Endothelial cell of umbilical vein (primary cell): ENCODE data around the gene CD200. TPM values are rescaled to one million over a fixed set of nuclear protein-coding genes. Genes with fewer than 3 reads are reported as not detected.

ENCODE experiments used
- BruUV-seq: library from RNA; stranded (reverse); fragments of 400-500 nt; replicated peaks from 2 replicates; lab custom pipeline; 2021; lab: Mats Ljungman, UMichigan
- CTCF ChIA-PET: fragments of 300-600, 350-600 bp; sonication (Branson Sonifier 250); formaldehyde crosslinking; loops from one replicate; lab custom pipeline; 2021; ENCODE audit warnings: antibody characterized with exemption, inconsistent platforms; lab: Charles Lee
- POLR2A ChIA-PET: fragments of 300-600, 350-600 bp; sonication (Branson Sonifier 250); formaldehyde crosslinking; loops from one replicate; lab custom pipeline; 2021; ENCODE audit warnings: antibody characterized with exemption, inconsistent platforms; lab: Charles Lee
- DNase-seq: peaks from one replicate; pipeline ENCODE4 v3.0.0-alpha.2; 2011; ENCODE audit warnings: low read depth, low spot score
- FAIRE-seq: peaks from 2 replicates; lab custom pipeline; 2011; peaks lifted over from hg19 to GRCh38; lab: Jason Lieb, UNC
- H2AFZ ChIP-seq: 2 replicates; pipeline ENCODE4 v1.6.0; 2012; ENCODE audit warnings: low read depth, low read length, control low read depth, inconsistent platforms
- H3K27ac ChIP-seq: 2 replicates; pipeline ENCODE4 v1.5.1; 2011; ENCODE audit warnings: low read depth, mild to moderate bottlenecking, control low read depth, low read length, moderate library complexity; ENCODE audit not compliant: insufficient read depth
- H3K27me3 ChIP-seq, 2 experiments: 2 replicates each; pipeline versions ENCODE4 v1.6.0 to v1.6.1; 2011; ENCODE audit warnings: low read length in 2 of 2, mixed read lengths in 1 of 2; ENCODE audit not compliant: control insufficient read depth in 2 of 2, insufficient read depth in 2 of 2
- H3K36me3 ChIP-seq, 2 experiments: 2 replicates in 1 of 2; 3 replicates in 1 of 2; pipeline ENCODE4 v1.5.1; 2011; ENCODE audit warnings: low read length in 2 of 2, mild to moderate bottlenecking in 1 of 2, moderate library complexity in 1 of 2; ENCODE audit not compliant: control insufficient read depth in 2 of 2, insufficient read depth in 2 of 2; ENCODE audit errors: extremely low read depth in 1 of 2
- H3K4me1 ChIP-seq: 3 replicates; pipeline ENCODE4 v1.5.1; 2011; ENCODE audit warnings: mild to moderate bottlenecking, low read length; ENCODE audit not compliant: control insufficient read depth, insufficient read depth; ENCODE audit errors: extremely low read depth
- H3K4me2 ChIP-seq: 2 replicates; pipeline ENCODE4 v1.6.1; 2011; ENCODE audit warnings: low read length, control low read depth, mixed read lengths; ENCODE audit not compliant: insufficient read depth
- H3K4me3 ChIP-seq, 3 experiments: fragments of 200-600 bp in 1 of 3; sonication (generic), shearing (Covaris generic) in 1 of 3; replicated peaks in 1 of 3; 2 replicates each; pipeline ENCODE4 v1.5.1; 2011 to 2016; ENCODE audit warnings: control low read depth in 3 of 3, low read length in 3 of 3, mild to moderate bottlenecking in 2 of 3, inconsistent platforms in 1 of 3, low read depth in 1 of 3, moderate library complexity in 1 of 3; ENCODE audit not compliant: insufficient read depth in 1 of 3
- H3K79me2 ChIP-seq: 2 replicates; pipeline ENCODE4 v1.6.0; 2012; ENCODE audit warnings: low read length, inconsistent platforms; ENCODE audit not compliant: control insufficient read depth, insufficient read depth
- H3K9ac ChIP-seq: replicated peaks from 2 replicates; pipeline ENCODE3; 2011; ENCODE audit warnings: low read length, control low read depth; ENCODE audit not compliant: insufficient read depth; ENCODE audit errors: extremely low read depth
- H3K9me1 ChIP-seq: replicated peaks from 3 replicates; pipeline ENCODE4 v1.6.0; 2011; ENCODE audit warnings: mild to moderate bottlenecking, low read length; ENCODE audit not compliant: control insufficient read depth, insufficient read depth; ENCODE audit errors: extremely low read depth
- H3K9me3 ChIP-seq: replicated peaks from 2 replicates; pipeline ENCODE4 v1.5.1; 2012; ENCODE audit warnings: low read length, inconsistent platforms; ENCODE audit not compliant: control insufficient read depth, insufficient read depth
- H4K20me1 ChIP-seq: replicated peaks from 2 replicates; pipeline ENCODE3; 2011; ENCODE audit warnings: mild to moderate bottlenecking, low read length; ENCODE audit not compliant: control insufficient read depth, insufficient read depth; ENCODE audit errors: extremely low read depth
- EZH2 ChIP-seq: IDR thresholded peaks from 2 replicates; pipeline ENCODE4 v1.6.1; 2012; ENCODE audit warnings: borderline replicate concordance, low read depth, mild to moderate bottlenecking, moderate library complexity, low read length, inconsistent platforms; ENCODE audit not compliant: severe bottlenecking
- FOS ChIP-seq: IDR thresholded peaks from 2 replicates; pipeline ENCODE4 v1.6.1; 2011; ENCODE audit warnings: mild to moderate bottlenecking, low read length, moderate library complexity, borderline replicate concordance; ENCODE audit not compliant: insufficient read depth
- GATA2 ChIP-seq: IDR thresholded peaks from 2 replicates; pipeline ENCODE4 v1.7.0; 2011; ENCODE audit warnings: low read depth, mild to moderate bottlenecking, moderate library complexity, mixed read lengths, low read length; ENCODE audit not compliant: insufficient read length, insufficient read depth
- JUN ChIP-seq: IDR thresholded peaks from 2 replicates; pipeline ENCODE4 v1.6.1; 2011; ENCODE audit warnings: borderline replicate concordance, low read depth; ENCODE audit not compliant: insufficient read length, insufficient read depth
- MAX ChIP-seq: IDR thresholded peaks from 2 replicates; pipeline ENCODE4 v1.6.1; 2011; ENCODE audit not compliant: insufficient read depth, insufficient read length
- MYC ChIP-seq: IDR thresholded peaks from one replicate; pipeline ENCODE4 v1.6.1; 2011; ENCODE audit warnings: mild to moderate bottlenecking, low read depth, low read length
- POLR2A ChIP-seq: IDR thresholded peaks from 2 replicates; pipeline ENCODE4 v1.6.1; 2012; ENCODE audit warnings: low read depth, mild to moderate bottlenecking, control low read depth, low read length
- POLR2AphosphoS5 ChIP-seq: IDR thresholded peaks from 2 replicates; pipeline ENCODE4 v1.6.1; 2012; ENCODE audit warnings: low read depth, mild to moderate bottlenecking, control low read depth, low read length, moderate library complexity; ENCODE audit not compliant: insufficient read depth
- dilution Hi-C: fragments of 300-500 bp; cut with MboI; formaldehyde crosslinking; loops from one replicate; pipeline ENCODE4 v1.15.0; 2019; ENCODE audit warnings: low sequenced_read_pairs; ENCODE audit not compliant: extremely low pct_ligation_motif_present
- intact Hi-C: fragments of 100-400 bp; cut with micrococcal nuclease; formaldehyde crosslinking; loops from one replicate; pipeline ENCODE4 v1.10.0; 2022
- polyA plus RNA-seq, 4 experiments: library from polyadenylated mRNA; depleted of rRNA in 3 of 4; stranded (reverse) in 3 of 4; unstranded in 1 of 4; fragments of >200 nt; gene quantifications; 2 replicates each; pipeline versions ENCODE4 v1.2.1 to v1.2.3, GENCODE V29; 2011 to 2012; ENCODE audit warnings: missing spikeins in 1 of 4
- total RNA-seq: library from RNA; stranded (reverse); gene quantifications from 2 replicates; pipeline ENCODE4 v1.2.3, GENCODE V29; 2021
- TF ChIP-seq, protein P1 (sequence below), 2 donors: IDR thresholded peaks; 1 replicate in 1 of 2; 2 replicates in 1 of 2; pipeline ENCODE4 v1.5.1; 2011; ENCODE audit warnings: low read length in 2 of 2, mild to moderate bottlenecking in 2 of 2, moderate library complexity in 2 of 2, control low read depth in 1 of 2, inconsistent platforms in 1 of 2, low read depth in 1 of 2; ENCODE audit not compliant: insufficient read depth in 1 of 2; ENCODE audit errors: extremely low read depth in 1 of 2

CD200 gene
- total and polyA plus RNA-seq, 2 donors (not counting 3 experiments of a cell fraction or from before 2014, with no cell fraction given) = 8.1 to 8.2 TPM

DNA sequence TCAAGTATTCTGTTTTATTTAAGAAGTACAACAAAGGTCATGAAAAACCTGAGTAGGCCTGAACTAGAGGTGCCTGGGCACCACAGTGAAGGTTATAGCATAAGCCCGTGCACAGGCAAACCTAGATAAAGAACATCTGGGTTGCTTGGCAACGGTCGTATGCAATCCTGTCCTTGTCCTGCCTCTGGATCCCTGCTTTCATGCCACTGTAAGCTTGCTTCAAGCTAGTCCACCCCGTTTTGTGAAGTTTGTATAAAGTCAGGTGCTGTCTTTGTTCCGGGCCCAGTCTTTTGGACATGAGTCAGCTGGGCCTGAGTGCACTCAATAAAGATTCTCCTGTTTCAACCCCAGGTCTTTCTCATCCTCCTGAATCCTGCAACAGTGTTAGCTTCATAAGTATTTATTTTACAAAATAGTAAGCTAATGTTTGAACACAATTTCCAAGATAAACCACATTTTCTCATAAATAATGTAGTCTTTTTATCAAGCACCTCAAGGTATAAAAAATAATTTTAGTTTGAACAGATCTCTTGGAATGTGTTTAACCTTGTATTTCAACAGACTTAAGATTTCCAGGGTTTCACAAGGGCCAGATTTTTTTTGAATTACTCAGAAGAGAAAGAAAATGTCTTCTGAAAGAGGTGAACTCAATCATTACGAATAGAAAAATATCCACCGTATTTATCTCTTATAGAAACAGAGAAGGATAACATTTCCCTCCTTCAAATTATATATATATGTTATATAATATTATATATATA lies 24.6 kb upstream of the CD200 start:
- H3K4me1 ChIP-seq = peaks cover 8% of the 10 kb centered on the region
- H3K9ac ChIP-seq = no peak overlapping the region
- no peaks in the 10 kb centered on the region for H3K36me3 ChIP-seq
- H3K9me3 ChIP-seq = no peaks in the 10 kb centered on the region
- H2AFZ ChIP-seq = no peak overlapping the region
- H3K27ac ChIP-seq = no peak overlapping the region
- H3K4me3 ChIP-seq = no peak overlapping the region
- ChIA-PET POLR2A (no interaction called here), CTCF (interaction anchor here (1.0 kb wide), 1 partner anchor 14 kb away, joined by 3 read pairs; no protein-coding TSS in a partner anchor)
- H3K4me2 ChIP-seq = no peak overlapping the region
- dilution Hi-C loops (no loop called here), intact Hi-C loops (no loop called here)
- H3K27me3 ChIP-seq = no peaks in the 10 kb centered on the region
- no TSS peak for BruUV-seq
- DNase-seq (no peak), FAIRE-seq (no peak)
- H4K20me1 ChIP-seq = no peaks in the 10 kb centered on the region
- TF ChIP-seq JUN = no peak
- TF ChIP-seq POLR2AphosphoS5 = no peak
- no peak for TF ChIP-seq GATA2
- no peak for TF ChIP-seq MYC
- no peak for TF ChIP-seq POLR2A
- no peak for TF ChIP-seq MAX
- TF ChIP-seq, protein P1, sequence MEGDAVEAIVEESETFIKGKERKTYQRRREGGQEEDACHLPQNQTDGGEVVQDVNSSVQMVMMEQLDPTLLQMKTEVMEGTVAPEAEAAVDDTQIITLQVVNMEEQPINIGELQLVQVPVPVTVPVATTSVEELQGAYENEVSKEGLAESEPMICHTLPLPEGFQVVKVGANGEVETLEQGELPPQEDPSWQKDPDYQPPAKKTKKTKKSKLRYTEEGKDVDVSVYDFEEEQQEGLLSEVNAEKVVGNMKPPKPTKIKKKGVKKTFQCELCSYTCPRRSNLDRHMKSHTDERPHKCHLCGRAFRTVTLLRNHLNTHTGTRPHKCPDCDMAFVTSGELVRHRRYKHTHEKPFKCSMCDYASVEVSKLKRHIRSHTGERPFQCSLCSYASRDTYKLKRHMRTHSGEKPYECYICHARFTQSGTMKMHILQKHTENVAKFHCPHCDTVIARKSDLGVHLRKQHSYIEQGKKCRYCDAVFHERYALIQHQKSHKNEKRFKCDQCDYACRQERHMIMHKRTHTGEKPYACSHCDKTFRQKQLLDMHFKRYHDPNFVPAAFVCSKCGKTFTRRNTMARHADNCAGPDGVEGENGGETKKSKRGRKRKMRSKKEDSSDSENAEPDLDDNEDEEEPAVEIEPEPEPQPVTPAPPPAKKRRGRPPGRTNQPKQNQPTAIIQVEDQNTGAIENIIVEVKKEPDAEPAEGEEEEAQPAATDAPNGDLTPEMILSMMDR (IDR thresholded peaks at IDR 0.05; ENCODE audit: extremely low read depth in 1 of 2, insufficient read depth in 1 of 2, low read depth in 1 of 2, low read length in 2 of 2) = no peak
- no peak for TF ChIP-seq EZH2
- no peak for TF ChIP-seq FOS
- H3K9me1 ChIP-seq = no peaks in the 10 kb centered on the region
- H3K79me2 ChIP-seq = no peaks in the 10 kb centered on the region
